GM18499 (cell line): ENCODE measurements around the gene ANKRD11.

Source experiments
- ATAC-seq: cut with Tn5 transposase; IDR thresholded peaks from one replicate; pipeline ENCODE4 v1.9.1; 2021; ENCODE audit warnings: moderate number of reproducible peaks; ENCODE audit not compliant: insufficient read depth, unreplicated experiment

ANKRD11 gene

GRCh38 chr16:89293276-89294143, 196.9 kb downstream of the ANKRD11 start:
- ATAC-seq: no peak

GRCh38 chr16:89292443-89293078, 197.8 kb downstream of the ANKRD11 start:
- ATAC-seq: no peak

- ATAC-seq: no peak
Observed at GRCh38 chr16:89291776-89292175, 198.6 kb downstream of the ANKRD11 start.

- ATAC-seq: no peak
Observed at GRCh38 chr16:89291363-89291762, 199.0 kb downstream of the ANKRD11 start.

GRCh38 chr16:89290887-89291286, 199.5 kb downstream of the ANKRD11 start:
- no peak for ATAC-seq

GRCh38 chr16:89290472-89290871, 199.9 kb downstream of the ANKRD11 start:
- ATAC-seq: no peak

GRCh38 chr16:89289428-89290395, 200.6 kb downstream of the ANKRD11 start:
- no peak for ATAC-seq

- ATAC-seq: no peak
Observed at GRCh38 chr16:89288966-89289365, 201.4 kb downstream of the ANKRD11 start.

GRCh38 chr16:89288577-89288844, 201.8 kb downstream of the ANKRD11 start:
- ATAC-seq: no peak

GRCh38 chr16:89287777-89288576, 202.4 kb downstream of the ANKRD11 start:
- ATAC-seq: no peak

- ATAC-seq: no peak
Observed at GRCh38 chr16:89286096-89286495, 204.3 kb downstream of the ANKRD11 start.

GRCh38 chr16:89285381-89285780, 205.0 kb downstream of the ANKRD11 start:
- ATAC-seq: no peak

GRCh38 chr16:89283449-89283848, 206.9 kb downstream of the ANKRD11 start:
- ATAC-seq: no peak

- ATAC-seq: no peak
Observed at GRCh38 chr16:89282523-89282922, 207.8 kb downstream of the ANKRD11 start.

- no peak for ATAC-seq
Observed at GRCh38 chr16:89281829-89282228, 208.5 kb downstream of the ANKRD11 start.

GRCh38 chr16:89281189-89281577, 209.2 kb downstream of the ANKRD11 start:
- ATAC-seq: no peak

GRCh38 chr16:89280546-89281188, 209.7 kb downstream of the ANKRD11 start:
- no peak for ATAC-seq

GRCh38 chr16:89279666-89280481, 210.5 kb downstream of the ANKRD11 start:
- ATAC-seq: no peak
